HG03108 (cell line): Measurements from ENCODE around the gene PRKCA.
"Not testable (repeated sequence)": the region's sequence is repeated elsewhere in the genome, so short reads cannot be mapped to it uniquely, and the experiment has no call there.

Experiments used
- ATAC-seq: cut with Tn5 transposase; IDR thresholded peaks from one replicate; pipeline ENCODE4 v1.9.1; 2021; ENCODE audit warnings: moderate library complexity; ENCODE audit not compliant: unreplicated experiment

The PRKCA gene

DNA sequence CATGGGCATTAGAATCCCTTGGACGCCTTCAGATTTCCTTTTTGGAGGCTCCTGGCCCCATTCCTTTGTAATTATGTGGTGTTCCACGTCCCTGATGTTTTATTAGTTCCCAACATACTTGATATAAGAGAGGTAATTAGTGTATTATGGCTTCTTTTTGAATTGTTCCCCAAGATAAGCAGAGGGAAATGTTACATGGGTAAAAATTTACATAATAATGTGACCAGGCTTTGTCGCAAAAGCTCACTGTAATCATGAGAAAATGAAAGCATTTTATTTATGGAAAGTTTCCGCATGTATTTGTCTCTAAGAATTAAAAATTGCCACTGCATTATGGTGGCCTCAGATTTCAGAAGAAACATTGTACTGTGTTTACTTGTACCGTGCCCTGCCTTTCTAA, 177.8 kb downstream of the PRKCA start:
- no peak for ATAC-seq

DNA sequence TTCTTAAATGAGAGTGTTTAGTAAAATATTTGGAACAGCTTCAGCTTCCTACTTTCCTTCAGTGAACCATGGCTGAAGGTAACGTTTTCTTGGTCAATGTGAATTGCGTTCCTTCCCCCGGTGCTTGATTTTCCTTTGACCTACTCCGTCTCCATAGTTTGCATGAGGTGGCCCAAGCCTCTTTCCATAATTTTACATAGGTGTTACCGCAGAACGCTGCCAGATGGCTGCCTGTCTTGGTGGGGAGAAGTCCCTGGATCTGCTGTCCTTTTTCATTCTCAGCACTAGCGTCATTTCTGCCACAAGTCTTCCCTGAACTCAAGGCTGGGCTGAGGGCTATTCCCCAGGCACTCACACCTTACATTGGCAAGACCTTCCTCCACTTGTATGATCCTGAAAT, 178.4 kb downstream of the PRKCA start:
- ATAC-seq = no peak

GRCh38 chr17:66481271-66481670, 178.9 kb downstream of the PRKCA start:
- ATAC-seq = no peak

- ATAC-seq = no peak
Observed at GRCh38 chr17:66483906-66484305, 181.5 kb downstream of the PRKCA start.

DNA sequence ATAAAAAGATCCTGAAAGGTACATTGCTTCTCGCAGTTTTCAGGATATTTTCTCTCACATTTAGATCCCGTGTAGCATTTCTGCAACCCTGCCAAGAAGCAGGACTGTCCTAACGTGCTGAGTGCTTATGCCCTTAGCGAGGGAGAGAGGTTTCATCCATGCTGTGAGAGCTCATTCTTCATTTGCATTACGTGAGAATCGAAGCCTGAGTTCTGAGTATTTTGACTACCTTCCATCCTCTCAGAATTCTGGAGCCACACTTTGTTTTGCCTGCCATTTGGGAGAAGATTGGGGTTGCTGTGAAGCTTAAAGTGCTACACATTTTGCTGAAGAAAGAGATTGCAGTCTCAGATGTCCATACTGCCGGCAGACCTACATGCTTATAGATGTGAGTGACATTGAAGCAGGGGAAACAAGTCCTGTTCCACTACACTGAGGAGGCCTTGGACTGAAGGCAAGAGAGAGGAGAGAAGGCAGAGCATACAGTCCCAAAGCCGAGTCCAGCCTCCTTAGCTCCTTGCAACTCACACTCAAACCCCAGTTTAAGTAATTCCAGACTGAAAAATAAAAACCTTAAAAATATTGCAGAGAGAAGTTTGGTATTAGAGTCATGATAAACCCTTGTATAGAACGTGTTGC, 183.0 kb downstream of the PRKCA start:
- ATAC-seq = no peak

- ATAC-seq = no peak
Observed at GRCh38 chr17:66487121-66487520, 184.7 kb downstream of the PRKCA start.

GRCh38 chr17:66487981-66488468, 185.6 kb downstream of the PRKCA start:
- no peak for ATAC-seq

- ATAC-seq = no peak
Observed at GRCh38 chr17:66488864-66489263, 186.5 kb downstream of the PRKCA start.

GRCh38 chr17:66489576-66489975, 187.2 kb downstream of the PRKCA start:
- ATAC-seq = not testable (repeated sequence)

DNA sequence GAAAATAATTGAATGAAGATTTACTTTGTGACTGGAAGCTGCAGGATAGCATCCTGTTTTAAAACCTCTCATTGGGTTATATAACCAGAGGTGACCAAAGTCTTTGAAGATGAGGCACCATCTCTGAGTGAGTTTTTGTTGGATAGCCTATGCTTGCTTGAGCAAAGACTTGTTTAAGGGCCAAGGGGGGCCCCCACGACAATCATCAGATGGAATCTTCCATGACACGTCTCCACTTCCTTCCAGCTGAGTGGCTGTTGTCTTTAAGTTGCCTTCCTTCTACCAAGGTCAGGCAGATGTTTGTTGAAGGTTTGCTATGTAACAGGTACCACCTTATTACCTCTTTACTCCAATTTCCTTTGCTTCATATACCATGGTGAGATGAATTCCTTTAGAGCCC, 188.8 kb downstream of the PRKCA start:
- no peak for ATAC-seq

GRCh38 chr17:66491665-66492064, 189.3 kb downstream of the PRKCA start:
- ATAC-seq = no peak

GRCh38 chr17:66492080-66492479, 189.7 kb downstream of the PRKCA start:
- ATAC-seq = no peak

DNA sequence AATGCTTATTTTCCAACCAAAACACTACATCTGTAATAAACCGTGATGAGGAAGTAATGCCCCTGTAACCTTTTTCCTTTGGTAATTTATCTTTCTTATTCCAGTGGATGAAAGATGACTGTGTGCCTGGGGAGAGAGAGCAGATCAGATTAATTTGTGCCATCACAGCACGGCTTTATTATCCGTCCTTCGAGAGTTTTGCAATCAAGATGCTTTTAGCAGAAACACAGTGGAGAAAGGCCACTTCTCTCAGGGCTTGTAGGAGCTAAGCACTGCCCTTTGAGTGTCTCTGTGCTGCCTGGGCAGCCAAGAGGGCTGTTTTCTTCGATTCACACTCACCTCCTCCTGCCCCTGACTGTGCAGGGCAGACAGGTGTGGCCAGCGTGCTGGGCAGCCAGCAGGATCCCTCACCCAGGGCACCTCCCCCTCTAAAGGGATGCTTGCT, 190.2 kb downstream of the PRKCA start:
- no peak for ATAC-seq

GRCh38 chr17:66493283-66494019, 191.0 kb downstream of the PRKCA start:
- no peak for ATAC-seq

- ATAC-seq = no peak
Observed at GRCh38 chr17:66494023-66494803, 191.8 kb downstream of the PRKCA start.

DNA sequence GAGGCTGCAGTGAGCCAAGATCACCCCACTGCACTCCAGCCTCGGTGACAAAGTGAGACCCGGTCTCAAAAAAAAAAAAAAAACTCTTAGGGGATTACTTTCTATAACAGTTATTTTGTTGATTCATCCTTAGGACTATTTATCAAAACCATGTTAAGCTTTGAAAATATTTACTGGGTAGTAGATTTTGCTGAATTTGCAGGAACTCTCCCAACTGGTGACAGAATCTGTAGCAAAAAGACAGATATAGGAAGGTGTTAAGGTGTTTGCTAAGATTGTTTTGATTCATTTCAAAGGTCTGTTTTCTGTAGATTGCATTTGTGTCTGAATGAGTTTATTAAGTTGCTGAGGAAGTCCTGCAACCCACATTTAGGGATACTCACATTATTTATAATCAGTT, 192.6 kb downstream of the PRKCA start:
- no peak for ATAC-seq

GRCh38 chr17:66496306-66496705, 193.9 kb downstream of the PRKCA start:
- ATAC-seq = no peak

DNA sequence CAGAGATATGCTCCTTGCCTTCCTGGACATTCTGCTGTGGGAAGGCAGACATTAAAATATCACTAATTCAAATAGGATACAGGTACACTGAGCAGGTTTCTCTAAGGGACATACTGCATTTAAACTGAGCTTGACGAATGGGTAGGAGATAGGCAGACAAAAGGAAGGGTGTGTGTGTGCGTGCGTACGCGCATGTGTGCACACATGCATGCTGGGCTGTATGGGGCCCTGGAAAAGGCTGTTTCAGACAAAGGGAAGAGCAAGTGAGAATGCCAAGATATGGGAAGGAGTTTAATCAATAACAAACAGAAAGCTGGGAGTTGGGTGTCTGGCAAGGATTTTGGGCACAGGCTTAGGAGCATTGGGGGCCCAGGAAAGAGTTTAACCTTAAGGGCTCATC, 196.2 kb downstream of the PRKCA start:
- ATAC-seq = no peak

DNA sequence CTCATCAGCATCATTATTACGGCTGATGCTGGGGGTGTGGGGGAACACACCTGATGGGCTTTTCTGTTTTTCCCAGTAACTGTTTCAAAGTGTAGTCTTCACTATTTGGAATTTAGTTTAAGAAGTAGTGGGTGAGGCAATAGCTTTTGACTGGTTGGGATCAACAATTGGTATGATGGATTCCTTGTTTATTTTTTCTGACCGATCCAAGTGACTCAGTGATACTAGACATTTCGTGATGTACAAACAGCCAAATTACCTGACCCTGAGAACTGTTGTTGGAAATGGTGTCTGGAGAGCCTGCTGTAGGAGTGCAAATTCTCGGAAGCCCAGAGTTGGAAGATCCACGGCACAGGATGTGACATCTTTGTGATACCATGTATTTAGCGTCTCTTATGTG, 204.2 kb downstream of the PRKCA start:
- no peak for ATAC-seq

GRCh38 chr17:66507103-66507923, 204.9 kb downstream of the PRKCA start:
- no peak for ATAC-seq
